Adrenal gland (tissue), 5 donors: ENCODE data around the gene ARIH2.

Experiments used
- CTCF ChIP-seq, 6 experiments: fragments of 450-650 bp in 4 of 6; fragments of 200-600 bp in 2 of 6; sonication (generic) in 1 of 6; IDR thresholded peaks; 1 replicate in 5 of 6; 2 replicates in 1 of 6; pipeline versions ENCODE4 v1.5.1 to v1.8.0; 2016 to 2021; ENCODE audit warnings: antibody characterized with exemption in 6 of 6, mild to moderate bottlenecking in 2 of 6, moderate library complexity in 1 of 6
- POLR2A ChIP-seq, 2 donors: fragments of 450-650 bp; IDR thresholded peaks; one replicate each; pipeline ENCODE4 v1.6.1; 2017; ENCODE audit warnings: antibody characterized with exemption in 2 of 2, mild to moderate bottlenecking in 2 of 2, moderate library complexity in 1 of 2
- donor health status: DM: no; HTN: no; CAD: no.

- no peak for TF ChIP-seq CTCF (IDR thresholded peaks at IDR 0.05)
- TF ChIP-seq POLR2A (IDR thresholded peaks at IDR 0.05): no peak
Observed at GRCh38 chr3:48899273-48899672, 19.4 kb upstream of the ARIH2 start.
